ENCODE results near the gene ACTN1.
A peak's percentile ranks its signal among the peaks of the same experiment; 100 is the strongest.

The ACTN1 gene

DNA sequence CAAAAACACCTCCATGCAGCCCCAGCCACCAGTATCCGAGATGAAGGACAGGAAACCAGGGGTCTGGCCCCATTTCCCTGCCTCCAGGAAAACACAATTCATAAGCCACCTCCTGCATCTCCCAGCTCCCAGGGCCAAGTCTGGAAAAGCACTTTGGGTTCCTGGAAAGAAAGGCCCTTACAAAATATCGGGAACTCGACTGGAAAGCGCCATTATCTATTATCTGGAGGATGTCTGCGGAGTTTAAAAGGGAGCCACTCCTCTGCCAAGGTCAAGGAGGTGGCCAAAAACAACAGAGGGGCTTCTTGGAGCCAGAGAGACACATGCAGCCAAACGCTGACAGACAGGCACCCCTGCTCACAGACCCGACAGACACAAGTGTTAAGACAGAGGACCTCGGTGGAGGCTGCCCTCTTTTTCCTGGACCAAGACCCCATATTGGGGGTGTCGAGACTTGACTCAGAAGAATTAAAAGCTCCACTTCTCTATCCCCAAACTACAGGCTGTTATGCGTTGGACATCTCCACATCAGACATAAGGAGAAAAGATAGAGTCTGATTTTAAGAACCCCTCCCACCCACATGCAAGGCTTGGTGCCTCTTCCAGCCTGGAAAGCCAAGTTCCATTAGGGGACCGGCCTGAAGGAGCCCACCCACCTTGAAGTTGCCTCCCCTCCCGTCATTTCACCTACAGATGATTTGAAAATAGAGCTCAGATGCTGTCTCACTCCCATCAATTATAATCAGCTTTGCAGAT is 9.6 kb downstream of the ACTN1 start:
- DNase-seq (ENCODE audit: low spot score): no peak

DNA sequence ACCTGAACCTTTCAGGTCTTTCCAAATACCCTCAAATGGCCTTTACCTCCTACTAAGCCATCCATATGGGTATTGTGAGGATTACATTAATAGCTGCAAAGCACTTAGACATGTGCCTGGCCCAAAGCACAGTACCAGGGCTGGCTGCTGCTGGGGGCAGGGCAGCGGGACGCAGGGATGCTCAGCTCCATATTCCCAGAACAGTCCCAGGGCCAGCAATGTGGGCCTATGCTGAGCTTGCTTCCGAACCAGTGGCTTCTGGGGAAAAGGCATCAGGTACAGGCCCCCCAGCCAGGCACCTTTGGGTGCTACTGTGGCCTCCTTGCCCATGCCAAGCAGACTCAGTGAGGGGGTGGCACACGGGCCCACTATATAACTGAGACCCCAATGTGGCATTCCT is 10.4 kb downstream of the ACTN1 start:
- no peak for DNase-seq (ENCODE audit: low spot score)

DNA sequence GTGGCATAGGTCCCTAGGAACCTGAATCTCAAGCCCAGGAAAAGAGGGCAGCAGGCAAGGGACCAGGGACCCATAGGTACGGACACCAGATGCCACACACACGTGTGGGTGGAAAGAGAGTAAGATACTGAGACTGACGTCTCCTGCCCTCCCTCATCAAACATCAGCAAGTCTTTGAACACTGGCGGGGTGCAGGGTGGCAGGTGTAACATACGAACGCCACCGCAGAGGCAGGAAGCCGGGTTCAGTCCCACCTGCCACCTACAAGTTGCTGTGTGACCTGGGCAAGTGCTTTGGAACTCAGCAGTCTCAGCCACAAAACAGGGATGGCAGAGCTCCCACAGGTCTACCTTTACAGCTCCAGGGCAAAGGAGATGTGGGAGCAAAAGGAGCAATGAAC is 11.1 kb downstream of the ACTN1 start:
- DNase-seq (ENCODE audit: low spot score): no peak

DNA sequence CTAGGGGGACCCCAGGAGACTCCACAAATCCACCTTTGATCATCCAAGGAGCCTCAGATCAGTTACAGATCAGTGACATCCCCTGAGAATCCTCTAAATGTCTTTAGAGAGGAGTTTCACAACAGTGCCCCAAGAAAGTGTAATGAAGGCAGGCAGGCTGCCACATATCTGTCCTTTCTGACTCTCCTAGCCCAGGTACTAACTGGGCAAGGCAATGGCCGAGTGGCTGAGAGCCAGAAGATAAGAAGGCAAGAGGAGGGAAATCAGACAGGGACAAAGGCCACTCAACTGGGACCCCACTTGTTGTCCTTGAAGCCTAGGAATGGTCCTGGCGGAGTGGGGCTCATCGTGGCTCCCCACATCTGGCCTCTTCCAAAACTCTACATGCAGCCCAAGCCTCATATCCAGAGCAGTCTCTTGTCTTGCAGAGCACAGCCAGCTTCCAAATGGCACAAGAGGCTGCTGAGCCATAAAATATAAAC is 11.6 kb downstream of the ACTN1 start:
- no peak for DNase-seq (ENCODE audit: low spot score)

DNA sequence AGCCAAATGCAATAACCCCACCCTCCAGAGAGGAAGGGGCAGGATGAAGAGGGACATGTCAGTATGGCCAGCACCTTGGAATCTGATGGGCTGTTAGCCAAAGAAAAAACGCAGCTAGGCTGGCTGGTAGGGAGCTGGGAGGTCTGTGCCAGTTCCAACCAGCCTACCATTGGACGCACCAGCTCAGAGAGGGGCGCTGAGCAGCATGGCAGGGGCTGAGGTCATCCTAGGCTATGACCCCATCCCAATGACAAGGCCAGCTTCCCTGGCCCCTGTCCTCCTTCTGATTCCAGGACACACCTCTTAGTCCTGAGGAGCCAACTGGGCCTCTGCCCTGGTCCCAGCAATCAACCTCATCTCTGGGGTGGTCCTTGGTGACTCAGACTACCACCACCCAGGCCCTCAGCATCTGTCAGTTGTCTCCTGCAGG is 12.2 kb downstream of the ACTN1 start:
- no peak for DNase-seq (ENCODE audit: low spot score)

DNA sequence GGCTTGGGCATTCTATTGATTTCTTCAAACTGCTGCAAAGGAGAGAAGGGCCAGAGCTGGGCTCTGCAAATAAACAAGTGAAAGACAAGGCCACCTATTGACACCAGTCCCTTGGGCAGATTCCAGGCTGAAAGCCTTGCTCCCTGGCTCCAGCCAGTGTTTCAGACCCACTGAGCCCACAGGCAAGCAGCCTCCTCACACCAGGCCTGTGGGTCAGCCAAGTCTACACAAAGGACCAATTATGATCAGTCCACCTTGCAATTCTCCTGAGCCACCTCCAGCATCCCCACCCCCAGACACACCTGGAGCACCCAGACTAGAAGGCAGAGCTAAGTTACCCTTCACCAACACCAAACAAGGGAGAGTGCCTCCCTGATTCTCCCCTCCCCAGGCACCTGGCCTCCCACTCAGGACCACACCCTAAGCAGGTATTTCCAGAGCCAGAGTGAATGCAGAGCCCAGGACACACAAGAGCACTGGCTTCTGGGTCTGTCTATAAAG is 13.8 kb downstream of the ACTN1 start:
- DNase-seq (ENCODE audit: low spot score): no peak

DNA sequence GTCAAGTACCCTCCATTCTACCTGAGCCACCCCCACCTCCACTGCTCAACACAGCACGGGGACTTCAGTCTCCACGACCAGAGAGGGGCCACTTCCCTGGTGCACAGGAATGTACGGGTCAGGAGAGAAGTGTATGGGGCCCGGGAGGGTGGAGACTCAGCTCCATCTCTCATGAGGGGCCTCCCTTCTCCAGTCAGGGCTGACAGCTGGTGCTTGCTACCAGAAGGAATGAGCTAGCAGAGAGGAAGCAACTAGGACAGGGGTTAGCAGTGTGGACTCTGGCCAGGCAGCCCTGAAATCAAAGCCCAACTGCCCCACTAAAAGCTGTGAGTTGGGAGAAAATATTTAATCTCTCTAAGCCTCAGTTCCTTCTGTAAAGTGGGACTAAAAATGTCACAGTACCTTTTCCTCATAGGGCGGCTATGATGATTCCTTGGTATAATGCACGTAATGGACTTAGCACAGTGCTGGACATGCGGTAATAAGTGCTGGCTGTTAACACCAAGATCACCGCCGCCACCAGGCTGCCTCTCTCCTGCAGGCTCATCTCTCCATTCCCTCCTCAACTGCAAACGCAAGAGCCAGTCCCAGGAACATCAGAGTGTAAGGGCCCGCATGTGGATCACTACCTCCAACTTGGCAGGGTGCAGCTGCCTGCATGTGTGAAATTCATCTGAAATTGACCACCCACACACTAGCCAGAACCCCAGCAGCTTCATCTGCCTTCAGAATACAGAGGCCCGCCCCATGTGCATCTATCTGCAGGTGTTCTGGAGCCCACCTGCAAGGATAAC is 14.6 kb downstream of the ACTN1 start:
- no peak for DNase-seq (ENCODE audit: low spot score)

DNA sequence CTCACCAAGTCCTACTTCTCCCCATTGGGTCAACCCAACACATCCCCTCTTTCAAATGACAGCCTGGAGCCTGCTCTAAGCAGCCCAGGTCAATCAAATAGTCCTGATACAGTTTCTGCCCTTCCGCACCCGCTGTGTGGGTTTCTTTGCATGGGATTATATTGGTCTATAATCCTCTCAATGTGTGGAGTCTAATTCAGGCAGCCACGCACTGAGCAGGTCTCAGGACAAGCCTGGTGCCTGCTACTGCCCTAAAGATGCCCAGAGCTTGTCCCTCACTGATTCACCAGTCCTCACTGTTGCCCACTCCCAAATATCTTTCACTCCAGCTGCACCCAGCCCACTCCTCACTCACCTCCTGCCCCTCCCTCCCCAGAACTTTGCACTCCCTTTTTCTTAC is 16.4 kb downstream of the ACTN1 start:
- peak; percentile 79 for DNase-seq (ENCODE audit: low spot score)

DNA sequence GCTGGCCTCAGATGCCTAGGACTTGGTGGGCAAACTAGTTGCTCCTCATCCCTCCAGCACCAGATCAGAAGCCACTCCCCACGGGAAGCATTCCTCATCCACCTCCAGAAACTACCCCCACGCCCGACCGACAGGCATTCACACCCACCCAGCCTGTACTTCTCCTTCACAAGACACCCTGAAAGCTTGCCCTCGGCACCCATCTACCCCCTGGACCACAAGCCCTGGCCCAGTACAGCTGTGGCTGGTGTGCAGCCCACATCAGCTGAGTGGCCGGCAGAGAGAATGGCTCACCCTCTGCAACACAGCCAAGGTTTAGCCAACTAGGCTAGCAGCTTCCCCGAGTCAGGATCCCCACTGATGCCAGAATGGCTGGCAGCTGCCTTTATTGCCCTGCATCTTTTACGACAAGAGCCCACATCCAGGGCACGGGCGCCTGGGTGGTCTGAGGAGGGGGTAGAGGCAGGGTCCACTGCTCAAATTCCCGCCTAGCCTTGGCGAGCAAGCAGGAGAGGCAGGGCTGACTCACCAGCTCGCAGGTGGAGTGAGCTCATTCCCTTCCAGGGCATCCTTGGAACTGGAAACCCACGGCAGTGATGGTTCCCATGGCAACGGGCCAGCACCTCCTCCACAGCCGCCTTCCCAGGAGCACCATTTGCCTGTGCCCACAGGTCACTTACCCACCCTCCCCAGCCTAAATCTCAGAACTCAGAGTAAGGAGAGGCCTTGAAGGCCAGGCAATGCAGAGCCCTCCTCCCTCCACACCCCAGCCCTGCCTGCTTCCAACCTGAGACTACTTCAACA is 17.1 kb downstream of the ACTN1 start:
- no peak for DNase-seq (ENCODE audit: low spot score)

DNA sequence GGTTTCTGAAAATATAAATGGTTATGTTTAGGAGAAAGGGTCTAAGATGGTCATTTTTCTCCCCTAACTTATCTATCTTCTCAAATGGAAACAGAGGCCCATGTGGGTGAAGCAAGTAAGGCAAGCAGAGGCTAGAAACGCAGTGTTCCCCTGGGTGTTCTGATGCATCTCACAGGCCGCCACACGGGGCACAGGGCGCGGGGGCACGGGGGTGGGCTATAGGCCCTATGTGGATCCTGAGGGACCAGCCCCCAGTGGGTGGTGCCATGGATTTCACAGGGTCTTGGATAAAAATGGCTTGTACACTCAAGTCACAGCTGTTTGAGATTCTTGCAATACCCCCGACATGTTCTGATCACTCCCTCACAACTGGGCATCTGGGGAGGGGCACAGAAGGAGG is 17.7 kb downstream of the ACTN1 start:
- DNase-seq (ENCODE audit: low spot score): no peak

DNA sequence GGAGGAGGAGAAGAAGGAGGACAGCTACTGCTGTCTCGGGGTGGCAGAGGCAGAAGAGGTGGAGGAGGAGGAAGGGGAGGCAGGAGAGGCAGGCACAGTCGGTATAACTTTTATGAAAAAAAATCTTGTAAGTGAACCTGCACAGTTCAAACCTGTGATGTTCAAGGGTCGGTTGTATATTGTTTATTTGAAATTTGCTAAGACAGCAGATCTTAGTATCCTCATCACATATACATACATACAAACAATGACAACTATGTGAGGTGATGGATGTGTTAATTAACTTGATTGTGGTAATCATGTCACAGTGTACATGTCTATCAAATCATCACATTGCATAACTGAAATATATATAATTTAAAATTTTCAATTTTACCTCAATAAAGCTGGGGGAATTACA is 19.0 kb downstream of the ACTN1 start:
- DNase-seq (ENCODE audit: low spot score): no peak

DNA sequence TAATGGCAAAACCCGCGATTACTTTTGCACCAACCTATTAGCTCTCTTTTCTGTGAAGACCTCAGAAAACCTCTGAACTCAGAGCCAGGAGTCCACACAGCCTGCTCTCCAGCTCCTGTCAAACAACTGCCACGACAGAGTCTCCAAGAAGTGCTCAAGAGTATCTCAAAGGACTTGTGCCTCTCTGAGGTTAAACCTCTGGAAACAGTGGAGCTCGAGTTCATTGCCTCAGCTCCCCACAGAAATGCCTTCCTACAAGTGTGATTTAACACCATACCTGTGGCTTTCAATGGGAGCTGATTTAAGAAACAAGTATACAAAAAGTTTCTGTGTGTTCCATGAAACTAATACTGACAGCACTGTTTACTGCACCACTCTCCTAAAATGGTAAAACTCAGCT is 20.1 kb downstream of the ACTN1 start:
- no peak for DNase-seq (ENCODE audit: low spot score)

DNA sequence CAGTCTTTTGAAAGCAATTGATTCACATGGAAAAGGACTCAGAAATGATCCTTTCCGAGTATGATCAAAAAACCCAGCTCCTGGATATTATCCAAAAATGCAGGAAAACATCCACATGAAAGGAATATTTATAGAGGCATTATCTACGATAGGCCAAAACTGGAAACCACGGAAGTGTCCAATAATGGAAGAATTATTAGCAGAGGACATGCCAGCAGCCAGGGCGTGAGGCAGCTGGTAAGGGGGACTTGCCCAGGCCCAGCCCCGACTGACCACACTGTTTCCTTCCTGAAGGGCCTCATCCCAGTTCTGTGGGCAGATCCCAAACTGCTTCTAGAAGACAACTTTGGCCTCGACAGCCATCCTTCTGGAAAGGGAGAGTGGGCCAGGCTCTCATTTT is 20.5 kb downstream of the ACTN1 start:
- DNase-seq (ENCODE audit: low spot score): no peak

DNA sequence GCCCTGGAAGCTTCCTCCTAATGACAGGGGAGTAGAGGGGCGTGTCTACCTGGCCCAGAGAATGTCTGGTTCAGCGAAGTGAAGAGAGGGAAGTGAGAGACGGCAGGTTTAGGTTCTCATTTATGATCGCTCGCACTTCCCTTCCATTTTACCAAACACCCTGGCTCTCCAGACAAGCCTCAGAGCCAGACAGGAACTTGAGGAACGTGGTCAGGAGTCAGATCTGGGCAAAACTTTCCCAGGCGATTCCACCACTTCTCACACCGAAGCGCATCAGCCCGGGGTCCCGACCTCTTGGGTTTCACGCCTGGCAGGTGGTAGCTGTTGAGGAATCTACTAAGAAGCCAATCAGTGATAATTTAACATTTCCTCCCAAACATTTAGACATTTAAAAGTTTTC is 21.3 kb downstream of the ACTN1 start:
- DNase-seq (ENCODE audit: low spot score): no peak

DNA sequence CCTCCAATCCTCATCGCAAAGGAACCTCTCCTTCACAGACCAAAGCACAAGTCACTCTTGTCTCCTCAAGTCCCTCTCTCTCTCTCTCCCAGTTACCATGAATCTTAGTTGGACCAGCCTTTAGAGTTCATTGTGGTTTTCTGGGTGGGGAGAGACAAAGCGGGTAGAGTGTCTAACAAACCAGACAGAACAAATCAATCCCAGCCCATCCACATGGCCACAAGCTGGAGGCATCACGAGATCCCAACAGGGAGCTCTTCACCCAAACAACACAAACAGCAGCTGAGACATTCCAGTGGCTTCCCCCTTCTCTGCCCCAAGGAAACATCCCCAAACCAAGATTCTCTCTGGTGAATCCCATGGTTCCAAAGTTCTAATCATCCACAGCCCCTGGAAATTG is 22.4 kb downstream of the ACTN1 start:
- DNase-seq (ENCODE audit: low spot score): no peak

DNA sequence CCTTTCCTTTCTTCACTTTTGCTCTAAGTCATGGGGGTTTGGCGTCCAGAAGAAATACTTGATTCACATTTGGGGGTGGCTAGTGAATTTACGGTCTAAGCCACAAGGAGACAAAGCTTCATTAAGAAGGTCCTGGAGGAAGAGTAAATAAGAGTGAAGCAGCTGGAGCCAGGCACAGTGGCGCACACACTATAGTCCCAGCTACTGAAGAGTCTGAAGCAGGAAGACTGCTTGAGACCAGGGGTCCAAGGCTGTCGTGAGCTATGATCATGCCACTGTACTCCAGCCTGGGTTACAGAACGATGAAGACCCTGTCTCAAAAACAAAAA is 23.3 kb downstream of the ACTN1 start:
- no peak for DNase-seq (ENCODE audit: low spot score)

DNA sequence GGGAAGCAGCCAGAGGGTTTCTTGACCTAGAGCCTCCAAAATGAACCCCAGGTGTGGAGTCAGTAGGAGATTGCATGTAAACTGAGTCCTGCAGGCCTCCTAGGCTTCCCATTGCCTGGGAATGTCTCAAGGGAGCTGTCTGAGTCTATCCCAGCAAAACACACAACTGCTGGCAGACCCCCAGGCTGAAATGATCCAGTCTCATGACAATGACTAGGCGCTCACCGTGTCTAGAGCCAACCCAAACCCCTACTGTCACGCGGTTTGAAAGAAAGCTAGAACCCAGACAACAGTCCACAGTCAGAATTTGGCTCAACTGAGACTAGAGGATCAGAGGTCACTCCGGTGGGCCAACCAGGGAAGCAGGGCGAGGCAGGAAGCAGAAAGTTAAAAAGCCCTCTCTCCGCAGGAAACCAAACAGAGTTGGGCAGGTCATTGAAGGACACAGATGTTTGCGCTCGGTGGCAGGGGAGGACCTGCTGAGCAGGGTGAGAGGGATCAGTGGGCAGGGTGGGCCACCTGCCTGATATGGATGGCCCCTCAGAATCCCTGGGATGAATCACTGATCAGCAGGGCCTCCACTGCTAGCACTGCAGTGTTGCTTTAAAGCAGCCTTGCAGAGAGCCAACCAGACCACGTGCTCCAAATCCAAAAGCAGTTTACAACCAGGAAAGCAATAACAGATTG is 23.8 kb downstream of the ACTN1 start:
- DNase-seq (ENCODE audit: low spot score): no peak

DNA sequence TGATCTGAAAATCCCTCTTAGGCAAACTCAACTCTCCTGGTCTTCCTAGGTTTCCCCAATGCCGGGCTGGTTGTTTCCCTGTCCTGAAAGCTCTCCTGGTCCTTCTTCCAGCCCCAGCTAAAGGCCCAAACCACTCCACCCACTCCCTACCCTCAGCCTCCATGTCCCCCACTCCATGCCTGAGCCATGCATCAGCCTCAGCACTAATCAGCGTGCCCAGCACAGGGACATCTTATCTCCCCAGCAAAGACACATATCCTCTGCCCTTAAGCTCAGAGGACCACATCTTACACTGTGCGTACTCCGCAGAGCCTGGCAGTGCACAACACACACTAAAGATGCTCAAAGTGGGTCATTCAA is 25.9 kb downstream of the ACTN1 start:
- DNase-seq (ENCODE audit: low spot score): no peak

DNA sequence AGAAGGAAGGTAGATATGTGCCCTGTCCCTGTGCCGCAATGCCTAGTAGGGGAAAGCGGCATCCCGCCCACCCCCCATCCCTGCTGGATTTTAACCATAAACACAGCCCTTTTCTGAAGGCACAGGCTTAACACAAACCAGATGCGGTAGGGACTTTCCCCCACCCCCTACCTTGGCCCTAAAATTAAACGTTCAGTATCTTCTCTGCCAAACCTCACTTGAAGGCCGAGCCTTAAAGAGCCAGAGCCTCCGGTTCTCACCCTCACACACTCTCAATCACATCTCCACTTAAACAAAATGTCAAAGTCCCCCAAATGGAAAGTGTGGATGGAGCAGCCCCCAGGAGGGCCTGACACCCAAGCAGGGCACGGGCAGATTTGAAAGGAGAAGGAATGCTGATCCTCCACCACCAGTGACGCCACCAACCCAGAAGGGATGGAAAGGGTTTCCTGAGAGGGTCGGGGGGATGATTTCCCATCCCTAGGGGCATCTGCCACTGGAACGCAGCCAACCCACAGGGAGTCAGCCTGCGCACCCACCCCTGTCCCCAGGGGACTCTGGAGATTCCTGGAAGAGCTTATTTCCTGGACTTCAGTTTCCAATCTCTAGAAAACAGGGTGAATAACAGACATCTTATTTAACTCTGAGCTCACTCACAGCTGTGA is 26.4 kb downstream of the ACTN1 start:
- peak; percentile 72 for DNase-seq (ENCODE audit: low spot score)

DNA sequence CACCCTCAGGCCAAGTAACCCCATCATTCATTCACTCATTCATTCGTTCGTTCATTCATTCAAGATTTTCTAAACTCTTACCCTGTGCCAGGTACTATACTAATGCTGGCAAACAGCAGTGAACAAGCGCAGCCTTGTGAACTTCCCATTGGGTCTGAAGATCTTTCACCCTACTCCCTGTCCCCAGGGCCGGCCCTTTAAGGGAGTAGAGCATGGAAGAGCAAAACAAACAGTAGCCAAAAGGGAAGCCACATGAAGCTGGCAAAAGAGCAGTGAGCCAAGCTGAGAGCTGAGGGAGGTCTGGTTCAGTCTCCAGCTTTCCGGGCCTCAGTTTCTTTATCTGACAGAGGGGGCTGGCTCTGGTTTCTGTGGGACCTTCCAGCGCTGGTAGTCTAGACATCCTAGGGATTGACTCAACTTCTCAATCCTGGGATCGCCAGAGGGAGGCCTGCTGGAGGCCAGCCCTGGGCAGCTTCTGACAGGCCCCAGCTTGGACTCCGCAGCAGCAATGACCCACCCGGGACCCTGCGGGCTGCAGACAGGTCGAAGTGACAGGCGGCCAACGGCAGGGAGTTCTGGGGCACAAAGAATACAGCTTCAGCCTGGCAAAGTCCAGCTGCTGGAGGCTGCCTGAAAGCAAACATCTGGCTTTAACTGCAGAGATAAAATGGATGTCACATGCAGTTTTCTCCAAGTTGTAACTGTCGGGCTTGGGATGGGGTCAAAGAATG is 27.1 kb downstream of the ACTN1 start:
- no peak for DNase-seq (ENCODE audit: low spot score)
